CD14-positive monocyte (primary cell): Measurements from ENCODE around the gene AREL1. TPM values are rescaled to one million over a fixed set of nuclear protein-coding genes. Genes with fewer than 3 reads are reported as not detected.

Experiments used
- DNase-seq, 3 donors: peaks; one replicate each; pipeline ENCODE4 v3.0.0-alpha.2; 2011 to 2022
- H2AFZ ChIP-seq: 2 replicates; pipeline ENCODE4 v1.6.0; 2012; ENCODE audit warnings: mild to moderate bottlenecking, low read depth, low read length, inconsistent platforms; ENCODE audit not compliant: insufficient read depth, poor library complexity, severe bottlenecking
- H3K27ac ChIP-seq, 2 donors: 1 replicate in 1 of 2; 2 replicates in 1 of 2; pipeline ENCODE4 v1.5.1; 2012 to 2013; ENCODE audit warnings: low read length in 2 of 2, control low read depth in 1 of 2, inconsistent platforms in 1 of 2, low read depth in 1 of 2, mild to moderate bottlenecking in 1 of 2
- H3K27me3 ChIP-seq, 2 donors: one replicate each; pipeline versions ENCODE4 v1.6.0 to v1.6.1; 2011 to 2013; ENCODE audit warnings: low read length in 2 of 2; ENCODE audit not compliant: control insufficient read depth in 2 of 2, insufficient read depth in 2 of 2
- H3K36me3 ChIP-seq, 2 donors: replicated peaks in 1 of 2; 1 replicate in 1 of 2; 2 replicates in 1 of 2; pipeline versions ENCODE4 v1.5.1 to v1.6.1; 2012 to 2013; ENCODE audit warnings: low read length in 2 of 2, control low read depth in 1 of 2, inconsistent platforms in 1 of 2, mild to moderate bottlenecking in 1 of 2; ENCODE audit not compliant: insufficient read depth in 2 of 2, control insufficient read depth in 1 of 2
- H3K4me1 ChIP-seq, 2 donors: 1 replicate in 1 of 2; 2 replicates in 1 of 2; pipeline versions ENCODE4 v1.5.1 to v1.6.1; 2012 to 2013; ENCODE audit warnings: low read length in 2 of 2, control low read depth in 1 of 2, inconsistent platforms in 1 of 2, mild to moderate bottlenecking in 1 of 2, moderate library complexity in 1 of 2; ENCODE audit not compliant: insufficient read depth in 2 of 2, control insufficient read depth in 1 of 2
- H3K4me2 ChIP-seq: replicated peaks from 2 replicates; pipeline ENCODE3; 2012; ENCODE audit warnings: low read length, moderate library complexity, mild to moderate bottlenecking; ENCODE audit not compliant: poor library complexity, severe bottlenecking; ENCODE audit errors: extremely low read depth
- H3K4me3 ChIP-seq, 3 experiments: fragments of 200-600 bp in 1 of 3; sonication (generic) in 1 of 3; replicated peaks in 1 of 3; 1 replicate in 2 of 3; 2 replicates in 1 of 3; pipeline ENCODE4 v1.5.1; 2011 to 2013; ENCODE audit warnings: low read length in 3 of 3, mild to moderate bottlenecking in 3 of 3, control low read depth in 2 of 3, low read depth in 2 of 3, inconsistent platforms in 1 of 3, moderate library complexity in 1 of 3
- H3K79me2 ChIP-seq: 2 replicates; pipeline ENCODE4 v1.6.0; 2012; ENCODE audit warnings: mild to moderate bottlenecking, control low read depth, inconsistent platforms, low read length, moderate library complexity; ENCODE audit not compliant: insufficient read depth
- H3K9ac ChIP-seq: 2 replicates; pipeline ENCODE4 v1.6.0; 2017; ENCODE audit warnings: low read length, mild to moderate bottlenecking; ENCODE audit not compliant: insufficient read depth, poor library complexity, severe bottlenecking
- H3K9me3 ChIP-seq, 2 donors: replicated peaks in 1 of 2; 1 replicate in 1 of 2; 2 replicates in 1 of 2; pipeline versions ENCODE4 v1.5.1 to v1.6.1; 2012 to 2013; ENCODE audit warnings: low read length in 2 of 2, control low read depth in 1 of 2; ENCODE audit not compliant: control insufficient read depth in 1 of 2, insufficient read depth in 1 of 2
- H4K20me1 ChIP-seq: 2 replicates; pipeline ENCODE4 v1.6.0; 2012; ENCODE audit warnings: mild to moderate bottlenecking, low read length, control low read depth, moderate library complexity; ENCODE audit not compliant: insufficient read depth
- H3K27ac Mint-ChIP-seq, 7 donors: one replicate each; pipeline ENCODE4 v1.8.0; 2020; ENCODE audit warnings: mild to moderate bottlenecking in 7 of 7, mixed read lengths in 7 of 7, moderate library complexity in 6 of 7, inconsistent platforms in 2 of 7
- H3K27me3 Mint-ChIP-seq, 3 donors: one replicate each; pipeline ENCODE4 v1.8.0; 2021 to 2022; ENCODE audit warnings: low read depth in 3 of 3, mild to moderate bottlenecking in 3 of 3, mixed read lengths in 3 of 3, moderate library complexity in 3 of 3, inconsistent platforms in 1 of 3
- H3K36me3 Mint-ChIP-seq, 2 donors: one replicate each; pipeline ENCODE4 v1.8.0; 2020; ENCODE audit warnings: mixed read lengths in 2 of 2, inconsistent platforms in 1 of 2, mild to moderate bottlenecking in 1 of 2
- H3K4me1 Mint-ChIP-seq: one replicate; pipeline ENCODE4 v1.8.0; 2020; ENCODE audit warnings: mild to moderate bottlenecking, mixed read lengths
- H3K4me3 Mint-ChIP-seq, 2 donors: one replicate each; pipeline ENCODE4 v1.8.0; 2020; ENCODE audit warnings: mild to moderate bottlenecking in 2 of 2, mixed read lengths in 2 of 2, moderate library complexity in 1 of 2
- H3K9me3 Mint-ChIP-seq, 7 donors: one replicate each; pipeline ENCODE4 v1.8.0; 2020 to 2022; ENCODE audit warnings: mixed read lengths in 7 of 7, mild to moderate bottlenecking in 6 of 7, moderate library complexity in 6 of 7, inconsistent platforms in 2 of 7
- CTCF ChIP-seq: fragments of 200-600 bp; IDR thresholded peaks from one replicate; pipeline ENCODE4 v1.8.0; 2022; ENCODE audit warnings: antibody characterized with exemption, mild to moderate bottlenecking
- WGBS: methylation state at CpG from one replicate; pipeline ENCODE4 v1.1.5; 2013; ENCODE audit warnings: missing lambda C conversion rate; ENCODE audit not compliant: insufficient coverage; 5-methylcytosine and 5-hydroxymethylcytosine counted together
- intact Hi-C, 2 donors: fragments of 100-400 bp; cut with micrococcal nuclease; formaldehyde crosslinking; loops; one replicate each; pipeline versions ENCODE4 v1.15.0 to v1.15.1; 2023
- polyA plus RNA-seq, 3 donors: library from polyadenylated mRNA; depleted of rRNA in 1 of 3; unstranded in 2 of 3; stranded (reverse) in 1 of 3; fragments of 300-500 nt in 2 of 3; fragments of >200 nt in 1 of 3; fragmentation: Illumina TruSeq in 2 of 3; gene quantifications; 1 replicate in 2 of 3; 2 replicates in 1 of 3; pipeline ENCODE4 v1.2.3, GENCODE V29; 2012 to 2021

AREL1 gene
- polyA plus RNA-seq, 3 donors = 12.5 to 23.3 (median 20.0) TPM

GRCh38 chr14:74754157-74754556, 41.3 kb upstream of the AREL1 start:
- H3K4me1 ChIP-seq = no peaks in the 10 kb centered on the region

GRCh38 chr14:74747237-74747636, 34.4 kb upstream of the AREL1 start:
- H2AFZ ChIP-seq = no peak overlapping the region
- H3K9me3 Mint-ChIP-seq = peaks cover 4 to 13% (median 7%) of the 10 kb centered on the region in 7 donors
- intact Hi-C loops = no loop called here
- no CpG with 5 or more reads among the region's 2 CpGs for WGBS
- no peaks in the 10 kb centered on the region for H3K79me2 ChIP-seq
- no peak overlapping the region for H3K4me3 ChIP-seq
- peaks cover 0 to 4% (median 2%) of the 10 kb centered on the region in 3 donors for H3K27me3 Mint-ChIP-seq
- H3K36me3 Mint-ChIP-seq = peaks cover 0 to 3% of the 10 kb centered on the region in 2 donors
- TF ChIP-seq CTCF = no peak
- peaks cover 0 to 6% of the 10 kb centered on the region in 2 donors for H3K9me3 ChIP-seq
- H3K27me3 ChIP-seq = no peaks in the 10 kb centered on the region
- no peak overlapping the region for H3K9ac ChIP-seq
- H3K27ac ChIP-seq = no peak overlapping the region
- DNase-seq = no peak
- no peak overlapping the region for H3K4me2 ChIP-seq
- H3K4me1 Mint-ChIP-seq = no peaks in the 10 kb centered on the region
- H3K27ac Mint-ChIP-seq = no peak overlapping the region
- H3K4me3 Mint-ChIP-seq = no peak overlapping the region
- H3K36me3 ChIP-seq = no peaks in the 10 kb centered on the region
- H3K4me1 ChIP-seq = no peaks in the 10 kb centered on the region
- no peaks in the 10 kb centered on the region for H4K20me1 ChIP-seq

More at GRCh38 chr14:74754157-74754556, 41.3 kb upstream of the AREL1 start:
- intact Hi-C loops = no loop called here
- H3K27me3 ChIP-seq = no peaks in the 10 kb centered on the region
- H3K36me3 ChIP-seq = no peaks in the 10 kb centered on the region
- peaks cover 0 to 3% of the 10 kb centered on the region in 2 donors for H3K36me3 Mint-ChIP-seq
- no peak overlapping the region for H3K4me3 Mint-ChIP-seq
- H3K4me3 ChIP-seq = no peak overlapping the region
- DNase-seq = no peak
- 78% methylated on average over 1 of the region's 2 CpGs for WGBS
- H2AFZ ChIP-seq = no peak overlapping the region
- TF ChIP-seq CTCF = no peak
- H4K20me1 ChIP-seq = no peaks in the 10 kb centered on the region
- H3K9ac ChIP-seq = no peak overlapping the region
- no peaks in the 10 kb centered on the region for H3K4me1 Mint-ChIP-seq
- H3K27ac Mint-ChIP-seq = no peak overlapping the region
- H3K79me2 ChIP-seq = no peaks in the 10 kb centered on the region
- peaks cover 11 to 20% (median 16%) of the 10 kb centered on the region in 7 donors for H3K9me3 Mint-ChIP-seq
- peaks cover 0 to 3% (median 0%) of the 10 kb centered on the region in 3 donors for H3K27me3 Mint-ChIP-seq
- H3K9me3 ChIP-seq = peaks cover 0 to 14% of the 10 kb centered on the region in 2 donors
- H3K27ac ChIP-seq = no peak overlapping the region
- no peak overlapping the region for H3K4me2 ChIP-seq
